Measurements from ENCODE around the gene CDYL2.
"Not testable (repeated sequence)": the region's sequence is repeated elsewhere in the genome, so short reads cannot be mapped to it uniquely, and the experiment has no call there.

CDYL2 gene

DNA sequence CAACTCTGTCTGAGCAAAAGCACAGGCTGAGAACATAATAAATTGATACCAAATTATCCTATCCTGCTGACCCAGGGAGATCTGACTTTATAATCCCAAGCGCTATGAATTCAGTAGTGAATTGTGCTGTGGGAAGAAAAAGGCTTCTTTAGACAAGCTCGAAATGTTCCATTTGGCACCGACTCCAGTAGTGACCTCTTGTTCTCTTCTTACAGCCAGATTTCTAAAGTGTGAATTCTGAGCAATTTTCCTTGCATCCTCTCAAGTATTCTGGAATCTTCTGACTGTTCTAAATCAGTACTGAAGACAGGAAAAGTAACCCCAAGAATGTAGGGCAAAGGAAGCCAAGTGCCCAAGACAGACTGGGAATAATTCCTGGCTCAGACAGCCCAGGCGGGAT is 58.2 kb downstream of the CDYL2 start:
- no peak for DNase-seq (ENCODE audit: low read depth in 2 of 2, low spot score in 1 of 2)

DNA sequence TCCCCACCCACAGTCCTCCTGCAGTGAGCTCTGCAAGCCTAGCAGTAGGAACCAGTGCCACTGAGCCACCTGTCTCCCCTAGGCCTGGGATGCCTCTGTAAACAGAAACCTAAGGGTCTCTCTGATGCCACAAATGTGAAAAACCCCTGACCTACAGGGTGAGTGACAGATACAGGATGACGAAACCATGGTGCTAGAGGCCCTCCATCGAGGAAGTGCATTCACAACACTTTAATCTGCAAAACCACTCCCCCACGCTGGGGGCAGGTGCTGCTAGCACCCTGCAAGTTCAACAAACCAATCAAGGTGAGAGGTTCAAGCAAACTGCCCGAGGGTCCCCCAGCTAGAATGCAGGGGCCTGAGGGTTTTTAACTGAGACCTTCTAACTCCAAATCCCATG is 59.5 kb downstream of the CDYL2 start:
- DNase-seq (ENCODE audit: low read depth in 2 of 2, low spot score in 1 of 2), result no peak

DNA sequence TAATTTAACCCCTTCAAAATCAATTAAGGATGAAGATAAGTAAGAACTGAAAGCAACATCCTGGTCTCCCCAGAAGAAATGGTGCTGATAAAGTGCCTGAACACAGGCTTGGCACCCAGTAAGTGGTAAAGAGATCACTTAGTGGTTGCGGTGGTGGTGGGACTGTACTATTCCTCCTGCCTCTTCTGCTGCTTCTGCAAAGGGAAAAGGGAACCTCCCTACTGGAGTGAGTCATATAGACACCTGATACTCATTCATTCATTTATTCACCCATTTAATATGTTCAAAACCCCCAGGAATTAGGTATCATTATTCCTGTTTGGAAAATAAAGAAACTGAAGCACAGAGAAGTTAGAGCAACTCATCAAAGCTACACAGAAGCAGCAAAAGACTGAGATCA is 60.6 kb downstream of the CDYL2 start:
- DNase-seq (ENCODE audit: low read depth in 2 of 2, low spot score in 1 of 2), result no peak

DNA sequence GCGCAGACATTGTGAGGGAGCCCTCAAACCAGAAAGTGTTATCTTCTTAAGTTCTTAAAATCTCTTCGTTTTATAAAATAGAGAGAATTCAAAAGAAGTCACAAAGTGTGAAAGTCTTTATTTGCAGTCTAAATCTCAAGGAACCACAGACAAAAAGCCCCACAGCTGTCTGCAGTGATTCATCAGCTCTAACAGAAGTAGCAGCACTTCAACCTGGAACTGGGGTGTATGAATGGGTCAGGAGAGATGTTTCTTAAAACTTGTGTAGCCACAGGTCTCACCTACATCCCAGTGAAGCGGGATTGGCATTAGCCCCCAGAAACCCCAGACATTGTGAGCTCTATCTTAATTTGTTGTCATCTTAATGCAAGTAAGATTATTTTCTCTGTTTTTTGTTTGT is 61.1 kb downstream of the CDYL2 start:
- DNase-seq (ENCODE audit: low read depth in 2 of 2, low spot score in 1 of 2), result no peak

DNA sequence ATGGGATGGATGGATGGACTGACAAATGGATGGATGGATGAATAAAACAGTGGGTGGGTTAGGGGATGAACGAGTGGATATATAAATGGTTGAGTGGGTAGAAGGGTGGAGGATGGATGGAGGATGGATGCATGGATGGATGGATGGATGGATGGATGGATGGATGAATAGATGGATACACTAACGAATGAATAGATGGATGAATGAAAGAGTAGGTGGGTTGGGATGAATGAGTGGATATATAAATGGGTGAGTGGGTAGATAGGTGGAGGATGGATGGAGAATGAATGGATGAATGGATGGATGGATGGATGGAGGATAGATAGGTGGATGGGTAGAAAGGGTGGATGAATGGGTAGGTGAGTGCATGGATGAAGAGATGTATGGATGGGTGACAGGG is 62.1 kb downstream of the CDYL2 start:
- no peak for DNase-seq (ENCODE audit: low read depth in 2 of 2, low spot score in 1 of 2)

DNA sequence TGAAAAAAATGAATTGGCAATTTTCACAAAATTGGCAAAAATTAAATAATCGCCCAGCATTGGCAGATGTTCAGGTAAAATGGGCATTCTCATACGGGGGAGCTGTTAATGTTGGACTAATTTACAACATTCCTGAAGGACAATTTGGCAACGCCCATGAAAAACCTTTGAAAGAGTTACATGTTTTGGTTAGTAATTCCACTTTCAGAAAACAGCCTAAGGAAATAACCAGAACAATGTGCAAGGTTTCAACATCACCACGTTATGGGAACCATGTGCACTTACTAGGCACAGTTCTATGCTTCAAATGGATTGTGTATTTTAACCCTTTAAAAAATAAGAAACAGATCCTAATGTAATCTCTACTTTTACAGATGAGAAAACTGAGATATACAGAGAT is 62.7 kb downstream of the CDYL2 start:
- no peak for DNase-seq (ENCODE audit: low read depth in 2 of 2, low spot score in 1 of 2)

DNA sequence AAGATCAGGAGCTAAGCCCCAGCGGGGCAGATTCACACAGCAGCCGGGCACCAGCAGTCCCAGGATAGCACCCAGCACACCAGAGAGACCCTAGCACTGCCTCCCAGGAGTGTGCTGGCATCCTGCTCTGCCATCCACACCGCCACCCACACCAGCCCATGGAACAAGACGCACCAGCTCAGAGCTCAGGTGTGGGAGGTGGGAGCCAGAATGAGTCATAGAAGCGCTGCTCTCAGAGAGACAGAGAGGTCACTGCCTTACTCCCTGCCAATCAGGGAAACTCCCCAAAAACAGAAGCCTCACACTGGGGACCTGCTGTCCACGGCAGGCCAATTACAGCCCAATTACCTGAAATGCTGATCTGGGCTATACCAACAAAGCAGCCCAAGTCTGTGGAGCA is 64.9 kb downstream of the CDYL2 start:
- DNase-seq (ENCODE audit: low read depth in 2 of 2, low spot score in 1 of 2), result no peak

DNA sequence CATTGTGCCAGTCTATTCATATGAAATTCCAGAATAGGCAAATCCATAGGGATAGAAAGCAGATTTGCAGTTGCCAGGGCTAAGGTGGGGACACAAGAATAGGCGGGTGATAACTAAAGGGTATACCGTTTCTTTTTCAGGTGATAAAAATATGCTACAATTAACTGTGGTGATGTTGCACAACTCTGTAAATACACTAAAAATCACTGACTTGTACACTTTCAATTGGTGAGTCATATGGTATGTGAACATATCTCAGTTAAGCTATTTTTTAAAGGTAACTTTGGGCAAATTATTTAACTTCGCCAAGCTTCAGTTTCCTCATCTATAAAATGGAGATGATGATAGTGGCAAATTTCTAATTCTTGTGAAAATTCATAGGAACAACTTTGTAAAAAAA is 65.9 kb downstream of the CDYL2 start:
- DNase-seq (ENCODE audit: low read depth in 2 of 2, low spot score in 1 of 2), result no peak

DNA sequence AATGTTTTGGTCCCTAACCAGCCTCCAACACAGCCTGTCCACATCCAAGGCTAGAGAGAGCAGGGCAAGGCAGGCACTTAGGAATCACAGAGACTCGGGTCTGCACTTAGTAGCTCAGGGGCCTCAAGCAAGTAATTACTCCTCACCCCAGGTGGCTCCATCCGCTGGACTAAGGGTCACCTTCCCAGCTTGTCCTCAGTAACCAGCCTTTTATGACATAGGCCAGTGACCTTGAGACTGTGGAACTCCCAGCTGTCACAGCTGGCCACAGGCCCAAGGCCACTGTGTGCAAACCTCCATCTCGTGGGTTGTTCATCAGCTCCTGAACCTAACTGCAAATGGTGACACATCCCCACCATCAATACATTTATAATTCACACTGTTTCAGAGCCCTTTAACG is 68.6 kb downstream of the CDYL2 start:
- no peak for DNase-seq (ENCODE audit: low read depth in 2 of 2, low spot score in 1 of 2)

DNA sequence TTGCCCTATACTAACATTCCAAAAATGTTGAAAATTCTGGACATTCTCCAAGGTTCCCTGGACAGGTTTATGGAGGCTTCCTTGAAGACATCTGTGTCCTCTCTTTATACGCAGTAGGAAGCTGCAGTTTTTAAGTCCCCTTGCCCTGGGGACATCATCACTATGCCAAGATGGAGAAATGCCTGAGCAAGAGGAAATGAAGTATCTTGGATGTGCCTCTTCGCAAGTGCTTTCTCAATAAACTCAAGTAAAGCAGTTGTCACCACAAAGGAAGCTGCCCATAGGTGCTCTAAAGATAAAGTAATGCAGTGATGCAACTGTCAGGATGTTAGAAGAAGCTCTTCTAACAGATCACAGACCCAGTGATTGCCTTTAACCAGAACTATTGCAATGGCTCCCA is 71.0 kb downstream of the CDYL2 start:
- DNase-seq (ENCODE audit: low read depth in 2 of 2, low spot score in 1 of 2), result no peak

DNA sequence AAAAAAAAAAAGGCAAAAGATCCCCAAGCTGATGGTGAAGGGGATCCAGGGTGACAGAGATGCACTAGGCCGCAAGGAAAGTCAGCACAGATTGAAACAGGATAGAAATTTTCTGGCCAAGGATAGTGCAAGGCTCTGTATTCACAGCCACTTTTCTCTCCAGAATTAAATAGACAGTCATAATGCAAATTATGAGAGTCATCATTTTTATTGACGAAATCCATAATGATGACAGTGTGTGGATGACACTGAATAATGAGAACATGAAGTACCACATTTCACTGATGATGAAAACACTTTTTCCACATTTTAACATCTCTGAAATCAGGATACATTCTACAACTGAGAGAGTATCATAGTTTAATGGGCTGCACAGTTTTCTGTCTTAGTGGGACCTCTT is 72.5 kb downstream of the CDYL2 start:
- DNase-seq (ENCODE audit: low read depth in 2 of 2, low spot score in 1 of 2), result no peak

DNA sequence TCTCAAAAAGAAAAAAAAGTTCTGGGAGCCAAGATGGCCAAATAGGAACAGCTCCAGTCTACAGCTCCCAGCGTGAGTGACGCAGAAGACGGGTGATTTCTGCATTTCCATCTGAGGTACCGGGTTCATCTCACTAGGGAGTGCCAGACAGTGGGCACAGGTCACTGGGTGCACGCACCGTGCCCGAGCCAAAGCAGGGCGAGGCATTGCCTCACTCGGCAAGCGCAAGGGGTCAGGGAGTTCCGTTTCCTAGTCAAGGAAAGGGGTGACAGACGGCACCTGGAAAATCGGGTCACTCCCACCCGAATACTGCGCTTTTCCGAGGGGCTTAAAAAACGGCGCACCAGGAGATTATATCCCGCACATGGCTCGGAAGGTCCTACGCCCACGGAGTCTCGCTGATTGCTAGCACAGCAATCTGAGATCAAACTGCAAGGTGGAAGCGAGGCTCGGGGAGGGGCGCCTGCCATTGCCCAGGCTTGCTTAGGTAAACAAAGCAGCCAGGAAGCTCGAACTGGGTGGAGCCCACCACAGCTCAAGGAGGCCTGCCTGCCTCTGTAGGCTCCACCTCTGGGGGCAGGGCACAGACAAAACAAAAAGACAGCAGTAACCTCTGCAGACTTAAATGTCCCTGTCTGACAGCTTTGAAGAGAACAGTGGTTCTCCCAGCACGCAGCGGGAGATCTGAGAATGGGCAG is 77.2 kb downstream of the CDYL2 start:
- DNase-seq (ENCODE audit: low read depth in 2 of 2, low spot score in 1 of 2), result not testable (repeated sequence)

DNA sequence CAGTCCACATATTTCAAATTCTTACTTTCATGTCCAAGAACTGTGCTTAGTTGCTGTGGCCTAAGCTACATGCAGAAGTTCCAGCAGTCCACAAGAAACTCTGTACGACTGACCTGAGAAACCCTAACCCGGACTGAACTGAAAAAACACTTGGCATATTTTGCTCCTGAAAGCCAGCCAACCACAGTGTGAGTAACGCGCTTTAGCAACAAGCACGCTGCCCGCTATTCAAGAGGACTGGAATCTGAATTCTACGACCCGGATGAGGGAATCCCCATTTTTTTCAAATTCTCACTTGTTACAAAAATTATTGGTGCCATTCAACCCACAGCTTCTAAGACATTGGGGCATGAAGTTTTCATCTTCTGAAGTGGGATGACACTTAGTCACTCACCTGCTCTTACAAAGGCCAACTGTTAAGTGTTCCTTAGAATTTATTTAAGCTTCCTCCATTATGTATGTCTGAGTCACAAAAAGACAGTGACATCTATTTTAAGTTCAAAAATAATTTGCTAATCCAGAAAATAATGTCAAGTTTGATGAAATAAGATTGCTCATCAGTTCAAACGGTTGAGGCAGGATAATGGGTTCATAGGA is 78.7 kb downstream of the CDYL2 start:
- no peak for DNase-seq (ENCODE audit: low read depth in 2 of 2, low spot score in 1 of 2)

DNA sequence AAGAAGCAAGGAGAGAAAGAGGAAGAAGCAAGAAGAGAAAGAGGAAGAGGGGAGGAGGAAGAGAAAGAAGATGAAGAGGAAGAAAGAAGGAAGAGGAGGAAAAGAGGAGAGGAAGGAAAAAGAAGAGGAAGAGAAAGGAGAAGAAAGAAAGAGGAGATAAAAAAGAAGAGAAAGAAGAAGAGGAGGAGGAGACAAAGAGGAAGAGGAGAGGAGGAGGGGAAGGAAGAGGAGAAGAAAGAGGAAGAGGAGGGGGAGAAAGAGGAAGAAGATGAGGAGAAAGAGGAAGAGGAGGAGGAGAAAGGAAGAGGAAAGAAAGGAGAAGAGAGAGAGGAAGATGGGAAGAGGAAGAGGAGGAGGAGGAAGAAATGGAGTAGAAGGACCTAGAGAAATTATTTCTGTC is 80.4 kb downstream of the CDYL2 start:
- DNase-seq (ENCODE audit: low read depth in 2 of 2, low spot score in 1 of 2), result no peak

DNA sequence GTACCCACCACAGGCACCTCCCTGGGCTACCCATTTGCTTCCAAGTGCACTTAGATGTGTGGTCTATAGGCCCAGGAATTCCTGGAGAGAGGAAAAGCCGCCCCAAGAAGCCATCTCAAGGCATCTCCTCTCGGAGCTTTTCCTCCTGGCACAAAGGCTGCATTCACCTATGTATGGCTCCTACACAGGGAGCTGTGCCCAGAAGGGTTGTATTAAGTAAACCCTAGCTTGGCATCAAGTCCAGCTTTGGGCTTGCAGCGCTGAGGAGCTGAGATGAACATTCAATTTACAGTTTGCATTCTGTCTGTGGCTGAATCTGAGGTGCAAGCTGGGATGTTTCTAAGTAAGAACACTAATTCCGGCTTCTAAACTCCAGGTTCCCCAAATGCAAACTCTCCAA is 81.3 kb downstream of the CDYL2 start:
- DNase-seq (ENCODE audit: low read depth in 2 of 2, low spot score in 1 of 2), result no peak

DNA sequence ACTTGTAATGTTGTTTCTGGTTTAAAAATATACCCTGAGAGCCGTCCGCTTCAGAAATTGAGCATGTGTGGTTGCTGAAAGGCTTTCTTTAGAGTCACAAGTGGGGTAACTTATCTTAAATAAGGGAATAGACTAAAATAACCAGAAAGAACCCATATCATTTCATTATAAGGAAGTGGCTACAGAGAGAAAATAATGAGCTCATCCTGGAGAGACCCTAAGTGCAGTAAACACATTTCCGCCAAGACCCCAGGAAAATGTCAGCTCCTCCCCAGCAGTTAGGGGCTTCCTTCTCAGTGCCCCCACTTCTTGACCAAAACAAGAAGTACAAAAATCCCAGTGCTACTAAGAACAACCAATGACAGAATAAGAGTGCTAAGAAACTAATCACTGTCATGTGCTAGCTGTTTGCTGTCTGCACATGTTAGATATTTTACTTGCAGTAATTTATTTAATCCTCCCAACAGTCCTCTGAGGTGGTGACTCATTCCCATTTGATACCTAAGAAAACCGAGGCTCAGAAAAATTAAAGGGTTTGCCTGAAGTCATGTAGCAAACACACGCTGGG is 83.5 kb downstream of the CDYL2 start:
- DNase-seq (ENCODE audit: low read depth in 2 of 2, low spot score in 1 of 2), result no peak

DNA sequence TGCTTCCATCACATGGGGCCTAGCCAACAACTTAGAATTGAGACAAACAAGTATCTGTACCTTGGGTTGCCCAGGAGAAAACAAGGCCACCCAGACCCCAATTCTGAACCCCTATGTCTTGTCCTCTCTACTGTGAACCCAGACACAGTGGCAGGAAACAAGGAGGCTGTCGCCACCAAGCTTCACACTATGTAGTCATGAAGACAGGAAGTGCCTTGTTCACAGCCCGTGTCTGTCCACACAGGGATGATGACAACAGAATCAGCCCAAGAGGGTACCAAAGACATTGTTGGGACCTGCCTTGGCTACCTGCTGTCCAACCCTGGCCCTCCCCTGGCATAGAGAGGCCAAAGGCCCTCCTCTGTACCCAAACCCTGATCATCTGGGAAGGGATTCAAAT is 84.8 kb downstream of the CDYL2 start:
- no peak for DNase-seq (ENCODE audit: low read depth in 2 of 2, low spot score in 1 of 2)

DNA sequence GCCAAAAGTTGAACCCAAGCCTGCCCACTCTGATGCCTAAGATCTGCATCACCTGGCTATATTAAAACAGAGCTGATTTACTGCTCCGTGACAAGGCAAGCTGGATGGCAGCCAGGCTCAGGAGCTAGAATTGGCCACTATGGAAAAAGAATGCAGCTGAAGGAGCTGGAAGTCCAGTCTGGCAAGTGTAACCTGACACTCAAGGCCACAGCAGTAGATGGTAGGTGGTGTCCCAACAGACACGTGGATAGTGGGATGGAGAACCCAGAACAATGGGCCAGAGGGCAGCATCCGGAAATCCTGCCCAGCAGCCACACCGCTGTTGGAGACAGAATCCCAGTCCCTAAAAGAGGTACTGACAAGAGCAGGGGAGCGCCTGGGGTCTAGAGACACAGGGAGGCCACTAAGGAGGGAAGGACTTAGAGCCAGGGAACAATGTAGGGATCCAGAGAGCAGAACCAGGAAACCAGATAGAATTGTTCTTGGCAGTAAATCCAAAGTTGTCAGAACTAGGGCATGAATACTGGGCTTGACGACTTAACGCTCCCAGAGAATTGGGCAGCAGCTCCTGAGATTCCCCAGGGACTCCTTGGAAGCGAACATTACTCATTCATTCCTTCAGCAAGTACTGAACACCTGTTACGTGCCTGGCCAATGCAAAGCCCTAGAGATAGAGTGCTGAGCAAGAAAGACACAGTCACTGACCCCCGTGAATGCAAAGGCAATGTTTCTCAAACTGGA is 85.7 kb downstream of the CDYL2 start:
- DNase-seq (ENCODE audit: low read depth in 2 of 2, low spot score in 1 of 2), result no peak

DNA sequence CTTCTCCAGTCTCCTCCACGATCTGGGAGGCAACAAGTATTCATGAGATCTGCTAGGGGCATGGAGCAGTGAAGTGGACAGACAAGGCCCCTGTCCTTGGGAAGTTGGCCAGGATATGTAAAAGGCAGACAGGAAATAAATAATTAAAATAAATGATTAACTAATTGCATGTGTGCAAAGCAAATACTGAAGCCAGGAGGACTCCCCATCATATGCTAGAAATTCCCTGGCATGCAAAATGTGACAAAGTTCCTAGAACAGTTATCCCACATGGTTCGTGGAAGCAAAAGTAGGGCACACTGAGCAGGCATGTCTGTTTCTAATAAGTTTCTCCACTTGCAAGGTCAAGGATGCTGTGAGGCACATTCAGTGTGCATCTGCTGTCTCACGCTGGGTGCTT is 86.8 kb downstream of the CDYL2 start:
- no peak for DNase-seq (ENCODE audit: low read depth in 2 of 2, low spot score in 1 of 2)

DNA sequence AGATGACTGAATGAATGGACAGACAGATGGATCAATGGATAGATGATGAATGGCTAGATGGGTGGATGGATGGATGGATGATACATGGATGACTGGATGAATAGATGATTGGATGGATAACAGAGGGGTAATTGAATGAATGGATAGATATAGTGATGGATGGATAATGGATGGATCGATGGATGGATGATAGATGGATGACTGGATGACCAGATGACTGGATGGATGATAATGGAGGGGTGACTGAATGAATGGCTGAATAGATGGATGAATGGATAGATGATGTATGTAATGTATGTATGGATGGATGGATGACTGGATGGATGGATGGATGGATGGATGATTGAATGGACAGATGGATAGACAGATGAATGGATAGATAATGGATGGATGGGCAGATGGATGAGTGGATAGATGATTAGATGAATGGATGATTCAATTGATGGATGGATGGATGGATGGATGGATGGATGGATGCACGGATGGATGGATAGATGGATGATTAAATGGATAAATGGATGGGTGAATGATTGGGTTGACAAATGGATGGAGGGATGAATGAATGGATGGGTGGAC is 87.7 kb downstream of the CDYL2 start:
- no peak for DNase-seq (ENCODE audit: low read depth in 2 of 2, low spot score in 1 of 2)

DNA sequence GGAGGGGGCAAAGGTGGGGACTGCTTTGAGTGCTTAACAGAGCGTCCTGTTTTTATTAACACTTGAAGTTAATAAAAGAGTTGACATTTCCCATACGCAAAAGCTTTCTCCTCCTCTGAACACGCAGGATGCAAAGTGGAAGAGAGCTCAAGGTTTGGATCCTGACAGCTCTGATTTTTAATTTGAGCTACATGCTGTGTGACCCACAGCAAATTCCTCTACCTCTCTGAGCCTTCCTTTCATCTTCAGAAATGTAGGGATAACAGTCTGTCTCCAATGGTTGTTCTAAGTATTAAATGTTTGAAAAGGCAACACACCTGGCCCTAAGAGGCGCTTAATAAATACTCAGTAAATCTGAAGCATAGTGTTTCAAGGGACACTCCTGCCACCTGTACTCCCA is 93.0 kb downstream of the CDYL2 start:
- DNase-seq (ENCODE audit: low read depth in 2 of 2, low spot score in 1 of 2), result no peak

DNA sequence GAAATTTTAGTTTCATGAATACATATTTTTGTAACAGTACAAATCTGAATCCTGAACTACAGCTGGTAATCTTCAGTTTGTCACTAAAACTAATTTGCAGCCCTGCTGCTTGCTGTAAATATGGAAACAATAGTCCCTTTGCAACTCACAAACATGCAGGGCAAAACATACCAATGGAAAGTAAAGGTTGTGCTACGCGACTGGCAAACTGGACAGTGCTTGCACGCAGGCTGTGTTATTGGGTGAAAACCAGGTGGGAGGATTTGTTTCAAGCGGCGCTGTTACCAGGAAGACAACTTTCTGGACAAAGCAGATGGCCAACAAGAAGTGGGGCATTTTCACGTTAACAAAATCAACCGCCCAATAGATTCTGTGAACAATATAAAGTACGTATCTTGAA is 93.5 kb downstream of the CDYL2 start:
- DNase-seq (ENCODE audit: low read depth in 2 of 2, low spot score in 1 of 2), result no peak
